Measurements from ENCODE around the gene PHF24.
"Not testable (repeated sequence)": the region's sequence is repeated elsewhere in the genome, so short reads cannot be mapped to it uniquely, and the experiment has no call there.

PHF24 gene

GRCh38 chr9:34957492-34958410 lies at the start of gene PHF24:
Gene PHF24, plus strand, starts transcription at chr9:34958285. Its CDS starts 13,014 bp downstream, at chr9:34971299.
- Histone ChIP-seq H3K36me3 (no peaks in the 10 kb centered on the region), H3K27me3 (peaks cover 39% of the 10 kb centered on the region), H3K4me2 (peak within 1 kb of the TSS; percentile 93), H3K9ac (peak within 1 kb of the TSS; percentile 48), H3K4me1 (peaks cover 4% of the 10 kb centered on the region; the same call in 1 of the 2 replicates), H3K9me3 (no peaks in the 10 kb centered on the region), H3K27ac (no peak within 1 kb of the TSS), H3K4me3 (peak within 1 kb of the TSS; percentile 74), H4K20me1 (0 out of 2 replicates have a peak, but pooled peaks cover 5% of the 10 kb centered on the region)
- no peak for TF ChIP-seq Cebpa-rat (IDR thresholded peaks at IDR 0.05)

- Histone ChIP-seq H4K20me1 (no peaks in the 10 kb centered on the region), H3K27ac (no peak overlapping the region), H3K4me2 (no peak overlapping the region), H3K4me1 (no peaks in the 10 kb centered on the region), H3K9ac (no peak overlapping the region), H3K9me3 (peaks cover 27% of the 10 kb centered on the region), H3K36me3 (no peaks in the 10 kb centered on the region), H3K27me3 (no peaks in the 10 kb centered on the region), H3K4me3 (no peak overlapping the region)
- no peak for TF ChIP-seq Cebpa-rat (IDR thresholded peaks at IDR 0.05)
Observed at GRCh38 chr9:34927061-34927460, 31.0 kb upstream of the PHF24 start.

GRCh38 chr9:34928921-34929320 lies 29.2 kb upstream of the PHF24 start:
- Histone ChIP-seq H3K4me2 (no peak overlapping the region), H3K27ac (no peak overlapping the region), H4K20me1 (no peaks in the 10 kb centered on the region), H3K9ac (no peak overlapping the region), H3K36me3 (no peaks in the 10 kb centered on the region), H3K4me1 (no peaks in the 10 kb centered on the region), H3K27me3 (no peaks in the 10 kb centered on the region), H3K4me3 (no peak overlapping the region), H3K9me3 (peaks cover 27% of the 10 kb centered on the region)
- no peak for TF ChIP-seq Cebpa-rat (IDR thresholded peaks at IDR 0.05)

- Histone ChIP-seq H3K9me3 (peaks cover 24% of the 10 kb centered on the region), H3K27me3 (no peaks in the 10 kb centered on the region), H3K9ac (no peak overlapping the region), H3K4me3 (no peak overlapping the region), H3K36me3 (no peaks in the 10 kb centered on the region), H3K4me1 (no peaks in the 10 kb centered on the region), H4K20me1 (no peaks in the 10 kb centered on the region), H3K4me2 (no peak overlapping the region), H3K27ac (no peak overlapping the region)
- TF ChIP-seq Cebpa-rat (IDR thresholded peaks at IDR 0.05): no peak
Observed at GRCh38 chr9:34929506-34930102, 28.5 kb upstream of the PHF24 start.

GRCh38 chr9:34939989-34940388 lies 18.1 kb upstream of the PHF24 start:
- not testable (repeated sequence) for H3K27ac ChIP-seq, H3K36me3 ChIP-seq, H3K9me3 ChIP-seq, H3K4me1 ChIP-seq, H4K20me1 ChIP-seq, H3K9ac ChIP-seq, H3K4me3 ChIP-seq, H3K27me3 ChIP-seq, H3K4me2 ChIP-seq

GRCh38 chr9:34948451-34948850 lies 9.6 kb upstream of the PHF24 start:
- no peak overlapping the region for H3K27ac ChIP-seq
- no peaks in the 10 kb centered on the region for H4K20me1 ChIP-seq
- no peak overlapping the region for H3K4me2 ChIP-seq
- H3K4me1 ChIP-seq: no peaks in the 10 kb centered on the region
- TF ChIP-seq Cebpa-rat (IDR thresholded peaks at IDR 0.05): no peak
- H3K4me3 ChIP-seq: no peak overlapping the region
- no peak overlapping the region for H3K9ac ChIP-seq
- H3K27me3 ChIP-seq: no peaks in the 10 kb centered on the region
- no peaks in the 10 kb centered on the region for H3K36me3 ChIP-seq
- no peaks in the 10 kb centered on the region for H3K9me3 ChIP-seq

- H3K4me2 ChIP-seq: no peak overlapping the region
- H3K36me3 ChIP-seq: no peaks in the 10 kb centered on the region
- H4K20me1 ChIP-seq: 0 out of 2 replicates have a peak, but pooled peaks cover 5% of the 10 kb centered on the region
- H3K27ac ChIP-seq: no peak overlapping the region
- H3K9me3 ChIP-seq: no peaks in the 10 kb centered on the region
- H3K4me3 ChIP-seq: no peak overlapping the region
- TF ChIP-seq Cebpa-rat (IDR thresholded peaks at IDR 0.05): no peak
- H3K4me1 ChIP-seq: peaks cover 4% of the 10 kb centered on the region; the same call in 1 of the 2 replicates
- no peak overlapping the region for H3K9ac ChIP-seq
- H3K27me3 ChIP-seq: peaks cover 31% of the 10 kb centered on the region
Observed at GRCh38 chr9:34954225-34954624, 3.9 kb upstream of the PHF24 start.

GRCh38 chr9:34956066-34956465 lies 2.0 kb upstream of the PHF24 start:
- H3K9ac ChIP-seq, H4K20me1 ChIP-seq: not testable (repeated sequence)
- peaks cover 39% of the 10 kb centered on the region for H3K27me3 ChIP-seq

GRCh38 chr9:34956648-34957047 lies 1.4 kb upstream of the PHF24 start:
- Histone ChIP-seq H3K4me3 (no peak overlapping the region), H3K27ac (no peak overlapping the region), H3K27me3 (peaks cover 39% of the 10 kb centered on the region), H3K9ac (no peak overlapping the region), H3K4me2 (no peak overlapping the region), H3K9me3 (no peaks in the 10 kb centered on the region), H3K4me1 (peaks cover 4% of the 10 kb centered on the region; the same call in 1 of the 2 replicates), H4K20me1 (0 out of 2 replicates have a peak, but pooled peaks cover 5% of the 10 kb centered on the region), H3K36me3 (no peaks in the 10 kb centered on the region)
- no peak for TF ChIP-seq Cebpa-rat (IDR thresholded peaks at IDR 0.05)

More at GRCh38 chr9:34956066-34956465, 2.0 kb upstream of the PHF24 start:
- H3K36me3 ChIP-seq, H3K9me3 ChIP-seq, H3K4me1 ChIP-seq, H3K4me2 ChIP-seq, H3K4me3 ChIP-seq, H3K27ac ChIP-seq: not testable (repeated sequence)

GRCh38 chr9:34958411-34958982 lies 412 bp downstream of the PHF24 start:
- Histone ChIP-seq H3K27me3 (peaks cover 39% of the 10 kb centered on the region), H3K27ac (no peak overlapping the region), H3K4me3 (peak overlapping the region; percentile 74)

More at GRCh38 chr9:34958411-34958982, 412 bp downstream of the PHF24 start:
- Histone ChIP-seq H3K9ac (peak overlapping the region; percentile 48), H4K20me1 (0 out of 2 replicates have a peak, but pooled peaks cover 5% of the 10 kb centered on the region), H3K4me2 (peak overlapping the region; percentile 93), H3K4me1 (peaks cover 4% of the 10 kb centered on the region; the same call in 1 of the 2 replicates), H3K9me3 (no peaks in the 10 kb centered on the region), H3K36me3 (no peaks in the 10 kb centered on the region)
- TF ChIP-seq Cebpa-rat (IDR thresholded peaks at IDR 0.05): no peak
